A673 (cell line): ENCODE data around the gene FAM162A. TPM values are rescaled to one million over a fixed set of nuclear protein-coding genes. Genes with fewer than 3 reads are reported as not detected.
"Not testable (repeated sequence)": the region's sequence is repeated elsewhere in the genome, so short reads cannot be mapped to it uniquely, and the experiment has no call there.

Source experiments
- BruUV-seq: library from RNA; stranded (reverse); fragments of 400-500 nt; replicated peaks from 2 replicates; lab custom pipeline; 2021; lab: Mats Ljungman, UMichigan
- CTCF ChIA-PET: fragments of 300-600 bp; sonication (Branson Sonifier 250); formaldehyde crosslinking; loops from one replicate; lab custom pipeline; 2022; ENCODE audit warnings: antibody characterized with exemption; lab: Charles Lee
- POLR2A ChIA-PET: fragments of 300-600 bp; sonication (Branson Sonifier 250); formaldehyde crosslinking; loops from one replicate; lab custom pipeline; 2022; ENCODE audit warnings: antibody characterized with exemption; ENCODE audit not compliant: low non-redundant PET; lab: Charles Lee
- DNase-seq: peaks from one replicate; pipeline ENCODE4 v3.0.0-alpha.2; 2015; ENCODE audit warnings: low spot score
- H3K27ac ChIP-seq: fragments of 200-600 bp; sonication (generic); 2 replicates; pipeline ENCODE4 v1.5.1; 2016; ENCODE audit warnings: mixed run types, low read depth, mild to moderate bottlenecking, mixed read lengths, antibody characterized with exemption, low read length; ENCODE audit not compliant: poor library complexity, severe bottlenecking
- H3K27me3 ChIP-seq: fragments of 200-600 bp; sonication (generic); replicated peaks from 2 replicates; pipeline ENCODE4 v1.6.1; 2017; ENCODE audit warnings: mixed run types, low read depth, mild to moderate bottlenecking, mixed read lengths, antibody characterized with exemption, low read length; ENCODE audit not compliant: insufficient read depth, poor library complexity
- H3K36me3 ChIP-seq: fragments of 200-600 bp; sonication (generic); 2 replicates; pipeline ENCODE4 v1.6.1; 2016; ENCODE audit warnings: mixed run types, mild to moderate bottlenecking, mixed read lengths, antibody characterized with exemption, low read length; ENCODE audit not compliant: insufficient read depth, poor library complexity, severe bottlenecking
- H3K4me1 ChIP-seq: fragments of 200-600 bp; sonication (generic); 2 replicates; pipeline ENCODE4 v1.6.1; 2017; ENCODE audit warnings: mixed run types, mild to moderate bottlenecking, mixed read lengths, antibody characterized with exemption, low read length; ENCODE audit not compliant: insufficient read depth, poor library complexity, severe bottlenecking
- H3K4me3 ChIP-seq: fragments of 200-600 bp; sonication (generic); 2 replicates; pipeline ENCODE4 v1.5.1; 2016; ENCODE audit warnings: low read depth, mixed run types, mild to moderate bottlenecking, mixed read lengths, low read length; ENCODE audit not compliant: poor library complexity, severe bottlenecking
- H3K9me3 ChIP-seq: fragments of 200-600 bp; sonication (generic); 2 replicates; pipeline ENCODE4 v1.6.1; 2016; ENCODE audit warnings: mixed run types, low read depth, mild to moderate bottlenecking, mixed read lengths, antibody characterized with exemption, low read length; ENCODE audit not compliant: poor library complexity, severe bottlenecking
- CTCF ChIP-seq: fragments of 300-800, 200-600 bp; sonication (generic); conservative IDR thresholded peaks from 2 replicates; pipeline ENCODE4 v1.5.1; 2017; ENCODE audit warnings: low read depth, mild to moderate bottlenecking, antibody characterized with exemption, low read length, moderate library complexity, mixed read lengths
- EZH2 ChIP-seq: fragments of 200-600 bp; sonication (generic); IDR thresholded peaks from 2 replicates; pipeline ENCODE4 v1.6.1; 2017; ENCODE audit warnings: borderline replicate concordance, low read depth, mild to moderate bottlenecking, mixed read lengths, antibody characterized with exemption, low read length; ENCODE audit not compliant: poor library complexity, severe bottlenecking
- intact Hi-C: fragments of 100-400 bp; cut with micrococcal nuclease; formaldehyde crosslinking; loops from one replicate; pipeline ENCODE4 v1.10.0; 2022; ENCODE audit not compliant: unreplicated experiment
- total RNA-seq: library from RNA; stranded (reverse); gene quantifications from 2 replicates; pipeline ENCODE4 v1.2.3, GENCODE V29; 2021

FAM162A gene
- total RNA-seq, 1 experiment from 2014 or later, result 58.1 TPM

GRCh38 chr3:122362026-122362425 is 22.0 kb upstream of the FAM162A start:
- Histone ChIP-seq H3K9me3 (no peaks in the 10 kb centered on the region), H3K27me3 (no peaks in the 10 kb centered on the region), H3K36me3 (peaks cover 15% of the 10 kb centered on the region), H3K27ac (no peak overlapping the region), H3K4me1 (peaks cover 20% of the 10 kb centered on the region), H3K4me3 (no peak overlapping the region)
- CTCF ChIA-PET, result no interaction called here
- intact Hi-C loops, result no loop called here
- POLR2A ChIA-PET, result interaction anchor here (0.6 kb wide), 1 partner anchor 23 kb away, joined by 3 read pairs; no protein-coding TSS in a partner anchor
- BruUV-seq, result no TSS peak
- TF ChIP-seq CTCF (no peak), EZH2 (no peak)
- no peak for DNase-seq

DNA sequence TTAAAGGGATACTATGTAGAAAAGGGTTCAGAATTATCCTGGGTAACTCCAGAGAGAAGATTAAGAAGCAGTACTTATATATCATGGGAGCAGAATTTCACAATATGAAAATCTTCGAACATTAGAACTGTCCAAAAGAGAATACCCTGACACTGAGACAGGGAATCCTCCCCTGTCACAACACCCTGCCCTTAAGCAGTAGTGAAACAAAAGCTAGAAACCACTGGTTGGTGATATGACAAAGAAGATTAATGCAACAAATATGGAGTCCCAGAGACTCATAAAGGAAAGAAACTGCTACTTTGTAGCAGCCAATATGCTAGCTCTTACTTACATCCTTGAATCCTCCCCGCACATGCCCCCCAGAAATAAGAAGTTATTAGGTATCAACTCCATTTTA is 19.5 kb upstream of the FAM162A start:
- Histone ChIP-seq H3K4me3 (no peak overlapping the region), H3K27me3 (no peaks in the 10 kb centered on the region), H3K36me3 (peaks cover 25% of the 10 kb centered on the region), H3K27ac (no peak overlapping the region), H3K4me1 (no peaks in the 10 kb centered on the region), H3K9me3 (no peaks in the 10 kb centered on the region)
- CTCF ChIA-PET, result interaction anchor here (0.7 kb wide), 1 partner anchor 28 kb away, joined by 3 read pairs; no protein-coding TSS in a partner anchor
- intact Hi-C loops, result no loop called here
- TF ChIP-seq EZH2, result no peak
- no peak for TF ChIP-seq CTCF
- no peak for DNase-seq
- POLR2A ChIA-PET, result no interaction called here
- BruUV-seq, result no TSS peak

DNA sequence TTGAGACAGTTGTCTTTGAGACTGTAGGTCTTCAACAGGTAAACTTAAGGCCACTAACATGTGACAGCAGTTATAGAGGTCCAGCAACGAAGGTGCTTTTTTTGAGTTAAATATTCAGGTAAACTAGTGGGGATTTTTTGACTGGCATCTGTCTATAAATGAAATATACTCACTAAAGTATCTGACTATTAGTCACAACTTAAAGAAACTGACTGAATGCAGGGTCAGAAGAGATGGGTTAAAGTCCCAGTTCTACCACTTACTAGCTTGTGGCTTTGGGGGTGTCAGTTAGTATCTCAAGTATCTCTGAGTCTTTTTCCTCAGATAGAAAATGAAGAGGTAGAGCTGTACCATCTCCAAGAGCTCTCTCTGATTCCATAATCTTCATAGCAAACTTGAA is 18.9 kb upstream of the FAM162A start:
- no peak for DNase-seq

DNA sequence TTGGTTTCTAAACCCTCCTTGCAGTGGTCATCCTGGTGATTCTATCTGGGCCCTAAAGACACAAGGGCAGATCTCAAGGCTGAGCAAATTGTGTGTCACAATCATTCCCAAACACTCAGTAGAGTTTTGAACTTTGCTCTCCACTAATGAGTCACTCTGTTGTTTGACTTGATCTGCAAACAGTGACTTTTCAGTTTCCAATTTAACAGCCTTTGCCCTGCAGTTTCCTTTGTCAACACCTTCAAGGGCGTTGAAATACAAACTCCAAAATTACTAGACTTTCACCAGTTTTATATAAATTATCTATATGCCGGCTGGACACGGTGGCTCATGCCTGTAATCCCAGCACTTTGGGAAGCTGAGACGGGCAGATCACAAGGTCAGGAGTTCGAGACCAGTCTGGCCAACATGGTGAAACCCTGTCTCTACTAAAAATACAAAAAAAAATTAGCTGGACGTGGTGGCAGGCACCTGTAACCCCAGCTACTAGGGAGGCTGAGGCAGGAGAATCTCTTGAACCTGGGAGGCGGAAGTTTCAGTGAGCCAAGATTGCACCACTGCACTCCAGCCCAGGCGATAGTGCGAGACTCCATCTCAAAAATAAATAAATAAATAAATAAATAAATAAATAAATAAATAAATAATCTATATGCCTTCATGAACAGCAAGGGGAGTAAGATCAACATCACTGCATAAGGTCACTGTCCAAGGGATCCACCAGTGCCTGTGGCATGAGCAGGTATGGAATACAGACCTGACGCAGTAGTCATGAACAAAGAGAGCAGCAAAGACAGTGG is 18.2 kb upstream of the FAM162A start:
- H3K27ac ChIP-seq, CTCF ChIA-PET, BruUV-seq, H3K9me3 ChIP-seq, POLR2A ChIA-PET, H3K4me3 ChIP-seq, H3K27me3 ChIP-seq, intact Hi-C loops, H3K4me1 ChIP-seq, DNase-seq: not testable (repeated sequence)
- H3K36me3 ChIP-seq, result peaks cover 36% of the 10 kb centered on the region

More for the DNA sequence above, 18.9 kb upstream of the FAM162A start:
- H3K4me3 ChIP-seq, result no peak overlapping the region
- H3K27me3 ChIP-seq, result no peaks in the 10 kb centered on the region
- no peak overlapping the region for H3K27ac ChIP-seq
- H3K4me1 ChIP-seq, result no peaks in the 10 kb centered on the region
- H3K9me3 ChIP-seq, result no peaks in the 10 kb centered on the region
- TF ChIP-seq CTCF (no peak), EZH2 (no peak)
- POLR2A ChIA-PET, result no interaction called here
- CTCF ChIA-PET, result no interaction called here
- peaks cover 29% of the 10 kb centered on the region for H3K36me3 ChIP-seq
- intact Hi-C loops, result no loop called here
- no TSS peak for BruUV-seq
